ENCODE data around the gene STS.

DNA sequence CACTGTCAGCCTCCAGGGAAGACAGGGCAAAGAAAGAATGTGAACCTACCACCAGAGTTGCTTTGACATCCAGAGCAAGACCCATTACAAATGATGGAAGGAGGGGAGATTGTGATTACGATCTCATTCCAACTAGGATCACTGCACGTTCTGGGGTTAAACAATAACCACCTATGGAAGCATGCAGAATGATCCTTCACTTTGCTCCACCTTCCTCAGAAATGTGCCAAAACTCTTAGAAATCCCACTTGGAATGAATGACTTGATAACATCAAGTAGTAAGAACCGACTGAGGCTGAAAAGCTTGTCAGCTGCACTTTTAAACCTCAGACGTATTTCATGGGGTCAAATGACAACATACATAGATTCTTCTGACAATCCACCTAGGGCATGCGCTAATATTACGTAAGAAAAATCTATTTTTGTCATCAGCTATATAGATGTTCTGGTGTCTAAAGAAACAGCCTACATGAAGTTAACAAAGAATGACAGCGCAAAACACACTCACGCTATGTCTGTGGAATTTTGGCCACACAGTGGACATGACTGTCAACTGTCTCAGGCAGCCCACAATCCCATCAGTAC is 3.5 kb upstream of the STS start:
- TF ChIP-seq POLR2A (IDR thresholded peaks at IDR 0.05): no peak
- TF ChIP-seq, protein P1, sequence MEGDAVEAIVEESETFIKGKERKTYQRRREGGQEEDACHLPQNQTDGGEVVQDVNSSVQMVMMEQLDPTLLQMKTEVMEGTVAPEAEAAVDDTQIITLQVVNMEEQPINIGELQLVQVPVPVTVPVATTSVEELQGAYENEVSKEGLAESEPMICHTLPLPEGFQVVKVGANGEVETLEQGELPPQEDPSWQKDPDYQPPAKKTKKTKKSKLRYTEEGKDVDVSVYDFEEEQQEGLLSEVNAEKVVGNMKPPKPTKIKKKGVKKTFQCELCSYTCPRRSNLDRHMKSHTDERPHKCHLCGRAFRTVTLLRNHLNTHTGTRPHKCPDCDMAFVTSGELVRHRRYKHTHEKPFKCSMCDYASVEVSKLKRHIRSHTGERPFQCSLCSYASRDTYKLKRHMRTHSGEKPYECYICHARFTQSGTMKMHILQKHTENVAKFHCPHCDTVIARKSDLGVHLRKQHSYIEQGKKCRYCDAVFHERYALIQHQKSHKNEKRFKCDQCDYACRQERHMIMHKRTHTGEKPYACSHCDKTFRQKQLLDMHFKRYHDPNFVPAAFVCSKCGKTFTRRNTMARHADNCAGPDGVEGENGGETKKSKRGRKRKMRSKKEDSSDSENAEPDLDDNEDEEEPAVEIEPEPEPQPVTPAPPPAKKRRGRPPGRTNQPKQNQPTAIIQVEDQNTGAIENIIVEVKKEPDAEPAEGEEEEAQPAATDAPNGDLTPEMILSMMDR (IDR thresholded peaks at IDR 0.05): no peak
- TF ChIP-seq POLR2AphosphoS5 (IDR thresholded peaks at IDR 0.05): no peak
- TF ChIP-seq EP300 (IDR thresholded peaks at IDR 0.05; ENCODE audit: low read depth): no peak

Measured in transverse colon (tissue), 4 donors.